ENCODE data around the gene CLRN3. TPM values are rescaled to one million over a fixed set of nuclear protein-coding genes. Genes with fewer than 3 reads are reported as not detected.

CLRN3 gene
- total RNA-seq: under 1 TPM in 1 of 7 donors, not detected in 6; 0.24 TPM
- not detected for polyA plus RNA-seq
- long read RNA-seq, donor 1: 0 reads
- long read RNA-seq, donor 2: 0 reads
- long read RNA-seq, donor 3: 0 reads

GRCh38 chr10:127892743-127893142, at the start of gene CLRN3:
CLRN3 (minus strand) TSS chr10:127892941; CDS start chr10:127892784, 157 bp downstream.
- intact Hi-C loops (cut with DNase I): no loop called here
- H3K27ac ChIP-seq: no peak within 1 kb of the TSS
- DNase-seq: no peak
- no peaks in the 10 kb centered on the region for H3K9me3 ChIP-seq
- no peak within 1 kb of the TSS for H3K4me3 ChIP-seq
- H3K4me1 ChIP-seq (ENCODE audit: insufficient read depth): peaks cover under 1% of the 10 kb centered on the region
- TF ChIP-seq EP300 (IDR thresholded peaks at IDR 0.05) (no peak), POLR2A (IDR thresholded peaks at IDR 0.05) (no peak), CTCF (IDR thresholded peaks at IDR 0.05) (no peak)
- H3K36me3 ChIP-seq: no peaks in the 10 kb centered on the region
- H3K27me3 ChIP-seq: no peaks in the 10 kb centered on the region

- no peak for DNase-seq
- 82 to 96% (median 87%) methylated on average over 6 of the region's 6 CpGs for WGBS, 3 donors
- intact Hi-C loops (cut with DNase I): no loop called here
- Histone ChIP-seq H3K9me3 (no peaks in the 10 kb centered on the region), H3K4me1 (ENCODE audit: insufficient read depth) (no peaks in the 10 kb centered on the region), H3K4me3 (no peak overlapping the region), H3K36me3 (no peaks in the 10 kb centered on the region), H3K27me3 (no peaks in the 10 kb centered on the region), H3K27ac (no peak overlapping the region)
- TF ChIP-seq EP300 (IDR thresholded peaks at IDR 0.05): no peak
- TF ChIP-seq CTCF (IDR thresholded peaks at IDR 0.05): no peak
- TF ChIP-seq POLR2A (IDR thresholded peaks at IDR 0.05): no peak
These were observed 48.3 kb upstream of the CLRN3 start for GRCh38 chr10:127940866-127941640.

GRCh38 chr10:127939786-127940330, 47.1 kb upstream of the CLRN3 start:
- H3K4me3 ChIP-seq: no peak overlapping the region
- no peak overlapping the region for H3K27ac ChIP-seq
- H3K27me3 ChIP-seq: no peaks in the 10 kb centered on the region
- H3K4me1 ChIP-seq (ENCODE audit: insufficient read depth): no peaks in the 10 kb centered on the region
- H3K36me3 ChIP-seq: no peaks in the 10 kb centered on the region
- TF ChIP-seq CTCF (IDR thresholded peaks at IDR 0.05): no peak
- DNase-seq: no peak
- intact Hi-C loops (cut with DNase I): no loop called here
- WGBS, 3 donors: 84 to 94% (median 91%) methylated on average over 4 of the region's 4 CpGs
- H3K9me3 ChIP-seq: no peaks in the 10 kb centered on the region

GRCh38 chr10:127937915-127938463, 45.2 kb upstream of the CLRN3 start:
- TF ChIP-seq CTCF (IDR thresholded peaks at IDR 0.05): no peak
- TF ChIP-seq POLR2A (IDR thresholded peaks at IDR 0.05): no peak
- TF ChIP-seq EP300 (IDR thresholded peaks at IDR 0.05): no peak
- intact Hi-C loops (cut with DNase I): no loop called here
- no peak overlapping the region for H3K27ac ChIP-seq

More at GRCh38 chr10:127937915-127938463, 45.2 kb upstream of the CLRN3 start:
- DNase-seq: no peak
- H3K4me1 ChIP-seq (ENCODE audit: insufficient read depth): no peaks in the 10 kb centered on the region
- H3K36me3 ChIP-seq: no peaks in the 10 kb centered on the region
- no peaks in the 10 kb centered on the region for H3K9me3 ChIP-seq
- 60 to 61% (median 61%) methylated on average over 5 of the region's 5 CpGs for WGBS, 3 donors
- H3K4me3 ChIP-seq: no peak overlapping the region
- H3K27me3 ChIP-seq: no peaks in the 10 kb centered on the region

Data from ovary (tissue), 10 donors.